HG03108 (cell line): Measurements from ENCODE around the gene FHAD1.

Experiments
- ATAC-seq: cut with Tn5 transposase; IDR thresholded peaks from one replicate; pipeline ENCODE4 v1.9.1; 2021; ENCODE audit warnings: moderate library complexity; ENCODE audit not compliant: unreplicated experiment

FHAD1 gene

DNA sequence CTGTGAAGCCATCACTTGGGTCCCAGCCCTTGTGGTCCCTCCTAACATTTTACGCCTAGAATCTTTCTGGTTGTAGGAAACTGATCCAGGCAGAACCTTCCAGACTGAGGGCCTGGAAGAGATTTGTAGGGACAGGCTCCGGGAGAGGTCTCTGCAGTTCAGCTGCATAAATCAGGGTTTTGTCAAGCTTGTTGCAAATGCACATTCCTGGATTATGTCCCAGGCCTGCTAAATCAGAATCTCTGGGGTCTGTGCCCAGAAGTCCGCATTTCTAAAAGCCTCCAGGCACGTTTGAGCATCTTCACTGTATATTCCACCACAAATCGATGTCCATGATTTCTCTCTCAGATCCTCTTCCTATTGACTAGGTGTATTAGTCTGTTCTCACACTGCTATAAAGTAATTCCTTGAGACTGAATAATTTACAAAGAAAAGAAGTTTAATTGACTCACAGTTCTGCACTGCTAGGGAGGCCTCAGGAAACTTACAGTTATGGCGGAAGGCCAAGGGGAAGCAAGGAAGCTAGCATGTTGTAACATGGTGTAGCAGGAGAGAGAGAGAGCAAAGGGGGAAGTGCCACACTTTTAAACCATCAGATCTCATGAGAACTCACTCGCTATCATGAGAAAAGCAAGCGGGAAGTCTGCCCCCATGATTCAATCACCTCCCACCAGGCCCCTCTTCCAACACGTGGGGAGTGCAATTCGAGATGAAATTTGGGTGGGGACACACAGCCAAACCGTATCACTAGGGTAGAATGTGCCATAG lies 1.2 kb upstream of the FHAD1 start:
- ATAC-seq, result no peak

DNA sequence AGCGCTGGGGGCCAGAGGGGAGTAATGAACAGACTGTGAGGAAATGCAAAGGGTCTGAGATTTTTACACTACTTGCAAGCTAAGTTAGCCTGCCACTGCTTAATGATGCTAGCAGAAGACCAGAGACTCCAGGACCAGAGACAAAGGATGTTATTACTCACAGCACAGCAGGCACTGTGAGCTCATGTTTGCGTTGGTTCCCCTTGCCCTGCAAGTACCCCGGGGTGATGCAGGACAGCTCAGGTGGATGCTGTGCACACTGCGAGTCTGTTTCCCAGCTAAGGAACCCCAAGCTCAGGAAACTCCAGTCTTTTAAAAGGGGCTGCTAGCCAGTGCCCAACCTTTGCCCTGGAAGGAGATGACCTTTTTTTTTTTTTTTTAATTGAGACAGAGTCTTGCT lies 1.2 kb downstream of the FHAD1 start:
- ATAC-seq, result no peak

DNA sequence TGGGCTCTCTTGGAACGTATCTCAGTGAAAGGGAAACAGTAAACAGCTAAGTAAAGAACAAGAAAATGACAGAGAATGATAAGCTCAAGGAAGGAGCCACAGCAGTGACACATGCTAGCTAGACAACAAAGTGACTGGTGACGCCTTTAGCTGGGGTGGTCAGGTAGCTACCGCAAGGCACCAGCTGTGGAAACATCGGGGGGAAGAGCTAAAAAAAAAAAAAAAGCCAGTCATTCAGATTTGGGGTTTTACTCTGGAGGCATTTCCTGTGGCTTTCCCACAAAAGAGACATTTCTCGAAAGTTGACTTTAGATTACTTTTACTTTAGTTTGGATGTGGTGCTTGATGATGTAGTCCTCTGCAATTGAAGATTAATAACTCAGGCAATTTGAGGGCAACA lies 2.1 kb downstream of the FHAD1 start:
- ATAC-seq, result no peak

DNA sequence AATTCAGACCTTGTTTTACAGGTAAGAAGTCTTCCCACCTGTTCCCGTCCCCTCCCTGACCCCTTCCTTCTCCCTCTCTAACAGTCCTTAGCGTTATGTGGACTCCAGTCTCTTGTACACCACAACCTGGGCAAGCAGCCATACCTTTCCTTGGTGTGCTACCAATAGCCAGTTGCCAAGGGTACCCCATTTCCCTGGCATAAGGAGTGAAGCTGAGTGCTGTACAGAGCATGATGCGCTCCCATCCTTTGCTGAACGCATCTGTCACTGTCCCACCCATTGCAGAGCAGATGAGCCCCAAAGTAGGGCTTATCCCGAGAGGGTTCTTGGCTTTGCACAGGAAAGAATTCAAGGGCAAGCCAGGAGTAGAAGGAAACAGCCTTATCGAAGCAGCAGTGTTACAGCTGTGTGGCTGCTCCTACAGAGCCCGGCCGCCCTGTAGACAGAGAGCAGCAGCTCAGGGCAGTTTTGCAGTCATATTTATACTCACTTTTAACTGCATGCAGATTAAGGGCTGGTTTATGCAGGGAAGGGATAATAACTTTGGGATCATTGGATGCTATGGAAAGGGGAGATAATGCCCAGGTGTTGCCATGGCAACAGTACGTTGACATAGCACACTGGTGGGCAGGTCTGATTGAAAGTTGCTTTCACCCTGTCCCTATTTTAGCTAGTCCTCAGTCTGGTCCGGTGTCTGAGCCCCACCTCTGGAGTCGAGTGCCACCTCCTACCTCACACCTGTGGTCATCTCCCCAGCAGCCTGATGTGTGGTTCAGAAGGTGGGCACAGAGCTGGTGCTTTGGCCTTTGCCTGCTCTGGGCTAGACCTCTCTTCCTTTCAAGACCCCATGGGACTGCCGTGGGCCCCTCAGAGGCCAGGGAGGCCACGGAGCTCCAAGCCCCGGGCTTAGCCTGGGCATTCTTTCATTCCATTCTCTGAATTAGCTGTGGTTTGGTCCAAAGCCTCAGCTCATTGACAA lies 5.1 kb downstream of the FHAD1 start:
- no peak for ATAC-seq

DNA sequence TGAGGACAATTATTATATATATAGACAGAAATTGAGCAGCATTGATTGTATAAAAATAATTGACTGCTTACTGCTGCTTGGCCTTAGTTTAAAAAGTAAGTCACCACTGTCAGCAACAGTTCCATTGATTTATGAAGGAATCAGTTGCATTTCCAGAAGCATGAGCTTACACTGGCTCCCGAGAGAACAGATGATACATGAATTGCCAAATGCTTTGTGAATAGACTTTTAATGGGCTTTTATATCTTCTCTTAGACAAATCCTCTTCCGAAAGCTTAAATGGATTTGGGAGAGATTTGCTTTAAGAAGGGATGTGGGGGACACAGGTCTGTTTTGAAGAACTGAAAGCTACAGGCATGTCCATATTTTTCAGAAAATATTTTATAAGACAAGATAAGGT lies 7.5 kb downstream of the FHAD1 start:
- ATAC-seq, result no peak

DNA sequence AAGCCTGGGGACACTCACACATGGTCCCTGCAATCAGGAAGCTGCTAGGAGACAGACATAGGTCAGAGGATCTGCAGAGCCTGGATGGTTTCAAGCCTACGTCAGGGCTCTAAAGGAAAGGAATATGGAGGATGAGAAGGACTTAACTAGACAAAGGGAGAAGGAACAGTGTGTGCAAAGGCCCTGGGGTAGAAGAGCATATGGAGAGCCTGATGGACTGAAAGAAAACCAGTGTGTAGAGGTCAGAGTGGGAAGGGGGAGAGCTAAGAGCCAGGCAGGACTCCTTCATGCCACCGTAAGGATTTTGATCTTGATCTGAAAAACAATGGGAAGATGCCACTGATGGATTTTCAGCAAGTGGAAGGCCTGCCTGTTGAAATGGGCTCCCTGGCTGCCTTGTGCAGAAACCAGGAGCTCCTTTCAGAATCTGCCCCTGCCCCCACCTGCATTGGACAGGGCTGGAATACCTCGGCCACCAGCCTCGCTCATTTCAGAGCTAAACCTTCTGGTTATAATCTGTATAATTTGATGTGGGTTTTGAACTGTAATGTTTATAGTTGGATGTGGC lies 8.6 kb downstream of the FHAD1 start:
- no peak for ATAC-seq

DNA sequence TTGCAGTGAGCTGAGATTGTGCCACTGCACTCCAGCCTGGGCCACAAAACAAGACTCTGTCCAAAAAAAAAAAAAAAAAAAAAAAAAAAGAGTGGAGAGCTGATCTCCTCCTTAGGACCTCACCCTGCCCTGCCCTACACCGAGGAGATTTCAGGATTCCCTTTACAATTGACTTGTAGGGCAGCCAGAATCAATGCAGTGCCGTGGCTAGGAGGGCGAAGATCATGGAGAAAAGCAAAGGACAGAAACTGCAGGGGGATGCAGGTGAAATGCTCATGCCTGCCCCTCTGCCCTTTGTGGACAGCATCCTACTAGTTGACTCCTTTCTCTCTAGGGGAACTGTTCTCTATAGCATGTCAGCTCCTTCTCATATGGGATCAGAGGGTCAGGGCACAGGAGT lies 9.6 kb downstream of the FHAD1 start:
- no peak for ATAC-seq

DNA sequence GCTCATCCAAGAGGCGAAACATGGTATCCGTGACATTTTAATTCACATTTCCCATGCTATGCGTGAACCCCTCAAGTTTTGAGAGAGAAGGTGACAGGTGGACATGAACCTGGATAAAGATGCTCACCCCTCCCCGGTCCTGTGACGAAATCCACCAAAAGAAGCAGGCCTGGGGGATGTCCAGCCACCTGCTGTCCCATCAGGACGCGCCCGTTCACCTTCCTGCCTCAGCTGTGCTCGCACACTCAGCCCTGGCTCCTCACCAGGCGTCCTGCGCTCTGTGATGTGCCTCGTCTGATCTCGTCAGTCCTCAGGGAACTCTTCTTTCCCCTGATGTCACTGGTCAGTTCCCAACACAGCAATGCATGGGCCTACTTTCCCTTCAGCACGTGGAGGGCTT lies 10.3 kb downstream of the FHAD1 start:
- no peak for ATAC-seq

DNA sequence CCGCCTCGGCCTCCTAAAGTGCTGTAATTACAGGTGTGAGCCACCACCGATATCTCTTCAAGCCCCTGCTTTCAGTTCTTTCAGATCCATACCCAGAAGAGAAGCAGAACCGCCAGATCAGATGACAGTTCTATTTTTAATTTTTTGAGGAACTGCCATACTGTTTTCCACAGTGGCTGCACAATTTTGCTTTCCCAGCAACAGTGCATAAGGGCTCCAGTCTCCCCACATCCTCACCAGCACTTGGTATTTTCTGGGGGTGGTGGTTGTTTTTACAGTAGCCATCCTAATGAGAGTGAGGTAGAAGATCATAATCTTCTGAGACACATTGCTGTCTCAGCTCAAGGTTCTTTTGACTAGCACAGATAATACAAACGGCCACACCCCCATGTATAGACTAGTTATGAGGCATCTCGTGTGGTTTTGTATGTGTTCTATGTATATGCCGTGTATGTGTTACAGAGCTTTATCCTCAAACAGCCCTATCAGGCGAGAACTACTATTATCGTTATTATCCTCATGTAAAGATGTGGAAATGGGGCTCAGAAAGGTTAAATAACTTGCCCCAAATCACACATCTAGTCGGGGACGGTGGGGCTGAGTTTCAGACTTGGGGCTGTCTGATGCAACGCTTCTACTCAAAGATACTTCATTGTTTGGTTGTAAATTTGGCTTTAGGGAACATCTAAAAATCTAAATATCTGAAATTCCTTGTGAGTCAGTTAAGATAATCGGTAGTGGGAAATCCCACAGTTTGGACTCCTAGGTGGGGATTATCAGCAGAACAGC lies 12.0 kb downstream of the FHAD1 start:
- no peak for ATAC-seq

DNA sequence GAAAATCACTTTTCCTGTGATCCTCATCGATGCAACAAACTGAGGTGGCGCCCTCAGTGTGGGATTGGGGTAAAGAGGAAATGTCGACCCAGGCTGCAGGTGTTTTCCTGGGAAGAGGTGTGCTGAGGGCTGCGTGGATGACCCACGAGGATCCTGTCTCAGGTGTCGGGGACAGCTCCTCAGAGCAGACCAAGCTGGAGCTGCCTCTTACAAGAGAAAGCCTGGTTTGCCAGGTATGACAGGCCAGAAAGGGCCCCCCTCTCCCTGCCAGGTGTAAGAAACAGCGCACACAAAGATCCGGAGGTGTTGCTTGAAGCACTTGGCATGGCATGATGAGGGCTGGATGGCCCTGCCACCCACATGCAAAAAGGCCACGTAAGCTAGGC lies 12.6 kb downstream of the FHAD1 start:
- no peak for ATAC-seq

DNA sequence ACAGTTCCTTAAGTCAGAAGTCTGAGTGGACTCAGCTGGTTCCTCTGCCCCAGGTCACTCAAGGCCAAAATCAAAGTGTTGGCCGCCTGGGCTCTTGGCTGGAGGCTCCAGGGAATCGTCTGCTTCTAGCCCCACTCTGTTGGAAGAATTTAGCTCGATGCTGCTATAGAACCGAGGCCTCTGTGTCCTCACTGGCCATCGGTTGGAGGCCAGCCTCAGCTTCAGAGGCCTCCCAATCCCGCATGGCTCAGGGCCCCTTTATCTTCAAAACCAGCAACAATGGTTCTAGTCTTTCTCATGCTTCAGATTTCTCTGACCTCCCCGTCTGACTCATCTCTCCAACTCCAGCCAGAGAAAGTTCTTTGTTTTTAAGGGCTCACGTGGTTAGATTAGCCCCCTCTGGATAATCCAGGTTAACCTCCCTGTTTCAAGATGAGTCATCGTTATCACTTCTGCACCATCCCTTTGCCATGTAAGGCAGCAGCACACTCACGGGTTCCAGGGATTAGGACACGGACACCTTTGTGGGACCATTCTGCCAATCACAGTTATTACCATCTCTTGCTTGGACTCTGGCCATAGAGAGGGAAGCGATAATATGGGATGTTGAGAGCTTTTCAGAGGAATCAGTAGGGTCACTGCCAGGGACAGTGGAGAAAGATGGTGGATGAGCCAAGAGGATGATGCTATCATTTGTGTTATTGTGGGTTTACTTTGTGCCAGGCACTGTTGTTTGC lies 13.6 kb downstream of the FHAD1 start:
- no peak for ATAC-seq

DNA sequence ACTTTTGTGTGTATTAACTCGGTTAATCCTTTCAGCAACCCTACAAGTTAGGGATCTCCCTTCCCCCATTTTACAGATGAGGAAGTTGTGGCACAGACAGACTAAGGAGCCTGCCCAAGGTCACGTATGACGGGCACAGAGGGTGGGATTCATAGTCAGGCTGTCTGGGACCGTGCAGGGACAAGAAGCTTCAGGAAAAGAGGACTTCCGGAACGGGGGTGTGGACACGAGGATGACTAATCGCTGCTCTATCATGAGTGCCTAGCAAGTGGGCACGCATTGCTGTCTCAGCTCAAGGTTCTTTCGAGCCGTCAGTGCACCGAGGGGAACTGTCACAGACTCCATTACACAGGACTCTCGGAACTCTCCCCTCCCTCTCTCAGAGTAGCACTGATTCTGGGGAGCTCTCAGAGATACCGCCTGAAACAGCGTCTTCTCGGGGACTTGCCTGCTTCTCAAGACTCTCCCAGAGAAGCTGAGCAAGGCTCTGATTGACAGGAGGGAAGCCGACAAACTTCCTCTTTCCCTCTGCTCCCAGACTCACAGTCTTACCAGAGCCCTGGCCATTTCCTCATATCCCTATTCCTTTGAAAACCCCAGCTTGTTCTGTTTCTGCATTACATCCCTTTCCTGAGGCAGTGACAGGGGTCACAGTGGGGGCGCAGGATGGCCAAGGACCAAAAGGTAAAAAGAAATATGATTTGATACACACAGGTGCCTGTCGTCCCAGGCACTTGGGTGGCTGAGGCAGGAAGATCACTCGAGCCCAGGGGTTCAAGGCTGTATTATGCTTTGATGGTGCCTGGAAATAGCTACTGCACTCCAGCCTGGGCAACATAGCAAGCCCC lies 14.4 kb downstream of the FHAD1 start:
- ATAC-seq, result no peak

DNA sequence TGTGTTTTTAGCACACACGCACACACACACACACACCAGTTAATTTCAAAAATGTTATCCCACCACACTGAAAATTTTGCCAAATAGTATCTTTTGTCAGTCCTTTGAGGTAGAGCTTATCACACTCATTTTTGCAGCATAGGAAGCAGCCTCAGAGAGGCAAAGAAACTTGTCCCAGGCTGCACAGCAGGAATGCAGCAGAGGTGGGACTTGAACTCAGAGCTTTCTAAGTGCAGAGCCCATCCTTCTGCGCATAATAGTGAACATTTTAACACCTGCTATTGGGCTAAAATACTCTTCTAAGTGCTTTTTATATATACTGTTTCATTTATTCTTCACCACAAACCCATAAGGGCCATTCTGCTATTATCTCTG lies 15.0 kb downstream of the FHAD1 start:
- ATAC-seq, result no peak

DNA sequence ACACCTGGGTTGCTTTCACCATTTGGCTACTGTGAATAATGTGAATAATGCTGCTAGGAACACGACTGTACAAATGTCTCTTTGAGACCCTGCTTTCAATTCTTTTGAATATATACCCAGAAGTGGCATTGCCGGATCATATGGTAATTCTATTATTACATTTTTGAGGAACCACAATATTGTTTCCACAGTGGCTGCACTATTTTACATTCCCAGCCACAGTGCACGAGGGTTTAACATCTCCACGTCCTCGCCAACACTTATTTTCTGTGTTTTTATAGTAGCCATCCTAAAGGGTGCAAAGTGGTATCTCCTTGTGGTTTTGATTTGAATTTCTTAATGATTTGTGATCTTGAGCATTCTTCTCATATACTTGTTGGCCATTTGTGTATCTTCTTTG lies 15.7 kb downstream of the FHAD1 start:
- no peak for ATAC-seq

DNA sequence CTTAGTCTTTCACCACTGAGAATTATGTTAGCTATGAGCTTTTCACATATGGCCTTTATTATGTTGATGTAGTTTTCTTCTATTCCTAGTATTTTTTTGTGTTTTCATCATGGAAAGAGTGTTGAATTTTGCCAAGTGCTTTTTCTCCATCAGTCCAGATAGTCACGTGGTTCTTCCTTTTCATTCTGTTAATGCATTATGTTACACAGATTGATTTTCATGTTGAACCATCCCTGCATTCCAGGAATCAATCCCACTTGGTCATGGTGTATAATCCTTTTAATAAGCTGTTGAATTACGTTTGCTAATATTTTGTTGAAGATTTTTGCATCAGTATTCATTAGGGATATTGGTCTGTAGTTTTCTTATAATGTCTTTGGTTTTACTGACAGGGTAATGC lies 17.7 kb downstream of the FHAD1 start:
- no peak for ATAC-seq

DNA sequence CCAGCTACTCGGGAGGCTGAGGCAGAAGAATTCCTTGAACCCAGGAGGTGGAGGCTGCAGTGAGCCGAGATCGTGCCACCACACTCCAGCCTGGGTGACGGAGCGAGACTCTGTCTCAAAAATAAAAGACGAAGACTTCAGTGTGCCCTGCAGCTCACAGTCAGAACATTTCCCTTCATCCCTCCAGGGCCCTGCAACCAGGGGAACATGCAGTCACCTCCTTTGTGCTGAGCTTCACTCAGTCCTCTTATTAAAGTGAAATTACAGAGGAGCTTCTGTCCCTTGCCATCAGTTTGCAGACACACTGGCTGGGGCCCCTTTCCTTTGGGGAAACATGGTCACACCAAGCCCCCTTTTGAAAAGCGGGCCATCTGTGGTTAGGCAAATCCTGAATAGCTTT lies 24.2 kb downstream of the FHAD1 start:
- ATAC-seq, result no peak

DNA sequence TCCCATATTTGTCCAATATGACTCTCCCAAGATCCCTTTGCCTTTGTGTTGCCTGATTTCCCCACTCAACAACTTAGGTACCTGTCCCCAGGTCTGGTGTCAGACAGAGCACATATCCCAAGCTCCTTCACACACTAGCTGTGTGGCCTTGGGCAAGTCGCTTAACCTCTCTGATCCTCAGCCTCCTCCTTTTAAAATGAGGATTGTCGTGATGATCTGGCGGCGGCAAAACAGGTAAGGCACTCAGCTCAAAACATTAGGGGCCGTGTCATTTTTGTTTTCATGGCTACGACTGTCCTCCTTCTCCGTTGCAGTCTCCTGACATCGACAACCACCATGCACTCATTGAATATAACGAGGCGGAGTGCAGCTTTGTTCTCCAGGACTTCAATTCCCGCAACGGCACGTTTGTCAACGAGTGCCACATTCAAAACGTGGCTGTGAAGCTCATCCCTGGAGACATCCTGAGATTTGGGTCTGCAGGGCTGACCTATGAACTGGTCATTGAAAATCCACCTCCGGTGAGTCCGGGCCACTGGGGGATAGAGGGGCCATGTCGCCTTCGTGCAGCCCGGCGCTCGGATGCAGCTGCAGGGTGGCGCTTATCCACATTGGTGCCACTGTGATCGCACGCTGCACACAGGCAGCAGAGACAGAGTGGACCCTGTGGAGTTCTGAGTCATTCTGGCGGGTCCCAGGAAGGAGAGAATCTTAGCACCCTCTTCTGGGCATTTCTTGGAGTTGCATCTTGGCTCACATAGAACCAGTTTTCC lies 25.2 kb downstream of the FHAD1 start:
- no peak for ATAC-seq

DNA sequence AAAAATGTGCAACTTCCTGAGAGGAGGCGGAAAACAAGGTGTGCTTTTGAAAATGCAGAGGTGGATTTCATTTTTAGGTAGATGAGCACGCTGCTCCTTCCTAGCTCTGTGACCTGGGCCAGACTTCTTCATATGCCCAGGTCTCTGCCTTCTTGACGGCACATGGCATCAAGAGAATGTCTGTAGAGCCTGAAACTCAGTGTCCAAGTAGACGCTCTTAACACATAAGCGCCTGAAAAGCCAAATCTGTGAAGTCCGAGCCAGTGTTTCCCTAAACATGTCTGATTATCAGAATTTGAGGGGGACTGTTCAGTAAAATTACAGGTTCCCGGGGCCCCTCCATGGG lies 25.7 kb downstream of the FHAD1 start:
- no peak for ATAC-seq

DNA sequence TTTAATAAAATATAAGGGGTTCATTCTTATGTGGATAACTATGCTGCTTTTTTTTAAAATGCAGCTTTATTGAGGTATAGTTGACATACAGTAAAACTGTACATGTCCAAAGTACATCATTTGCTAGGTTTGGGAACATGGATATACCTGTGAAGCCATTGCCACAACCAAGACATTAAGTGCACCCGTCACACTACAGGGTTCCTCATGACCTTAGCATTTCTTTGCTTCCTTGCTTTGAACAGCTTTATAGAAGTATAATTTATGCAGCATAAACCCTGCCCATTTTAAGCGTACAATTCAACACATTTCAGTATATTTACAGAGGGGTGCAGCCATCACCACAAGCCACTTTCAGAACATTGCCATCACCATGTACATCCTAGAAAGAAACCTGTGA lies 26.3 kb downstream of the FHAD1 start:
- ATAC-seq, result no peak
